LNCaP clone FGC (cell line): ENCODE results near the gene SHKBP1.

Experiments used
- DNase-seq: peaks from one replicate; pipeline ENCODE4 v3.0.0-alpha.2; 2011; ENCODE audit warnings: low read depth
- H3K4me3 ChIP-seq: 2 replicates; pipeline ENCODE4 v1.5.1; 2011; ENCODE audit warnings: mild to moderate bottlenecking, low read depth, low read length, control low read depth
- CTCF ChIP-seq: IDR thresholded peaks from 2 replicates; pipeline ENCODE4 v1.5.1; 2012; ENCODE audit warnings: mild to moderate bottlenecking; ENCODE audit not compliant: control insufficient read depth, insufficient read depth; ENCODE audit errors: extremely low read depth

The SHKBP1 gene

GRCh38 chr19:40625406-40626120 is 48.9 kb downstream of the SHKBP1 start:
- TF ChIP-seq CTCF = no peak
- no peak overlapping the region for H3K4me3 ChIP-seq
- no peak for DNase-seq

GRCh38 chr19:40626918-40627317 is 50.2 kb downstream of the SHKBP1 start:
- no peak for TF ChIP-seq CTCF
- DNase-seq = no peak
- H3K4me3 ChIP-seq = no peak overlapping the region

- no peak overlapping the region for H3K4me3 ChIP-seq
- DNase-seq = no peak
- TF ChIP-seq CTCF = no peak
Observed at GRCh38 chr19:40627486-40628279, 51.0 kb downstream of the SHKBP1 start.

GRCh38 chr19:40629346-40629745 is 52.7 kb downstream of the SHKBP1 start:
- no peak for TF ChIP-seq CTCF
- H3K4me3 ChIP-seq = no peak overlapping the region
- DNase-seq = no peak

GRCh38 chr19:40630571-40631160 is 54.0 kb downstream of the SHKBP1 start:
- DNase-seq = no peak
- H3K4me3 ChIP-seq = no peak overlapping the region
- TF ChIP-seq CTCF = no peak

- no peak overlapping the region for H3K4me3 ChIP-seq
- no peak for TF ChIP-seq CTCF
- DNase-seq = no peak
Observed at GRCh38 chr19:40632311-40633036, 55.8 kb downstream of the SHKBP1 start.
